Transverse colon (tissue), 4 donors: Measurements from ENCODE around the gene POLR2J.

Source experiments
- CTCF ChIP-seq, 5 experiments: fragments of 200-600 bp in 3 of 5; fragments of 450-650 bp in 2 of 5; sonication (generic) in 3 of 5; IDR thresholded peaks; 1 replicate in 2 of 5; 2 replicates in 3 of 5; pipeline ENCODE4 v1.5.1; 2016 to 2017; ENCODE audit warnings: antibody characterized with exemption in 5 of 5, inconsistent platforms in 3 of 5, mild to moderate bottlenecking in 2 of 5, moderate library complexity in 1 of 5
- POLR2AphosphoS5 ChIP-seq, 3 donors: sonication (generic); formaldehyde crosslinking; IDR thresholded peaks; one replicate each; pipeline ENCODE4 v1.6.1; 2016; ENCODE audit warnings: antibody characterized with exemption in 3 of 3

GRCh38 chr7:102466097-102466496, 12.6 kb downstream of the POLR2J start:
- no peak for TF ChIP-seq CTCF (IDR thresholded peaks at IDR 0.05)
- no peak for TF ChIP-seq POLR2AphosphoS5 (IDR thresholded peaks at IDR 0.05)
